Astrocyte of the hippocampus (primary cell): Measurements from ENCODE around the gene PATE4.
"Not testable (repeated sequence)": the region's sequence is repeated elsewhere in the genome, so short reads cannot be mapped to it uniquely, and the experiment has no call there.

Source experiments
- DNase-seq: peaks from one replicate; pipeline ENCODE4 v3.0.0; 2011; ENCODE audit warnings: low read depth, low spot score

Gene PATE4, protein sequence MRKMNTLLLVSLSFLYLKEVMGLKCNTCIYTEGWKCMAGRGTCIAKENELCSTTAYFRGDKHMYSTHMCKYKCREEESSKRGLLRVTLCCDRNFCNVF

DNA sequence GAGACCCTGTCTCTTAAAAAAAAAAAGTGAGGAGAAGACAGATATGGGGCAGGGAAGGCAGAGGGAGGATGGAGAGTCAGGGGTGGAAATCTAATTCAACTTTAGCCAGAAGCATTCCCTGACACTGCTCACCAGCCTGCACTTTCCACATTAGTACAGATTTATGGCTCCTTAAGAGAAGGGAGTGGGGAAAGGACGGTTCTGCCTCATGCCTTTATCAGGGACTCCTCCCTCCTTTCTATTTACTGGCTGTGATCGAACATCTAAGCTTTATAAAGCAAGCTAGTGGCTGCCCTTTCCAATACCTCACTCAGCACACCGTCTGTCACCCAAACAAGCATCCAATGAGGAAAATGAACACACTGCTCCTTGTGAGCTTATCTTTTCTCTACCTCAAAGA is at the start of gene PATE4:
PATE4 (plus strand) TSS at position 301 of the 400 bp plus-strand sequence; CDS start at position 345, 44 bp downstream.
- no peak for DNase-seq

DNA sequence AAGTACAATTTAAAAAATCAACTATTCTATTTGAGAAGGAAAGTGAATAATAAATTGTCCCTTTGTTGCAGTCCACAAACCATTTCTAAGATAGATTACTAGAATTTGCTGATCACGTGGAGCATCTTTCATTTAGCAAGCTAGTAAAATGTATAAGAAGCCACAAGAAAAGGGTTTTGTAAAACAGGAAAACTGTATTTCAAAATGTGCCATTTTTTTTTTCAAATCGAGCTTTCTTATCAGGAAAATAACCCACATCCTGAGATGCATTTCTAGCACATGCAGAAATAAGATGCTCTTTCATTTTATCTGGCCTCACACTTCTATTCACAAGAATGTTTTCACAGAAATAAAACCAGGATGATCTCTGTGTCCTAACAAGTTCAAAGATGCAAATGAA is 48.4 kb upstream of the PATE4 start:
- DNase-seq: no peak

GRCh38 chr11:125787827-125788226 is 45.3 kb upstream of the PATE4 start, which contains the start of gene PATE3:
Gene PATE3 (plus strand): TSS chr11:125788127. CDS start chr11:125788152, 25 bp downstream.
- no peak for DNase-seq

DNA sequence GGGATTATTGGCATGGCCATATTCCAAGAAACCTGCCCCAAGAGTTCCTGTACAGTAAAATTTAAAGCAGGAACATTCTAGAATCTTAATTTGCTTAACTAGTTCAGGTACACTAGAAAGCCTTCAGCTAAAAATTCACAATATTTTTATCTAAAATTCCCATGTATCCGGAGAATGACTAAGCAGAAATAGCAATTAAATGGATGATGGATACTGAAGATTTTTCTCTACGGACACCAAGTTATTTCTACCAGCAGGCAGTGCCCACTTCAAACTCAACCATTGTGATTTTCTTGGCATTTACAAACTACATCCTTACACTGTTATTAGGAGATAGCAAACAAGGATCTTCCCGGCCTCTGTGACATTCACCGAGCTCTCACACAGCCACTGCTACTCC is 42.3 kb upstream of the PATE4 start:
- DNase-seq: no peak

GRCh38 chr11:125797641-125798040 is 35.5 kb upstream of the PATE4 start:
- no peak for DNase-seq

GRCh38 chr11:125799808-125800207 is 33.3 kb upstream of the PATE4 start:
- DNase-seq: no peak

GRCh38 chr11:125802387-125802786 is 30.7 kb upstream of the PATE4 start:
- DNase-seq: no peak

DNA sequence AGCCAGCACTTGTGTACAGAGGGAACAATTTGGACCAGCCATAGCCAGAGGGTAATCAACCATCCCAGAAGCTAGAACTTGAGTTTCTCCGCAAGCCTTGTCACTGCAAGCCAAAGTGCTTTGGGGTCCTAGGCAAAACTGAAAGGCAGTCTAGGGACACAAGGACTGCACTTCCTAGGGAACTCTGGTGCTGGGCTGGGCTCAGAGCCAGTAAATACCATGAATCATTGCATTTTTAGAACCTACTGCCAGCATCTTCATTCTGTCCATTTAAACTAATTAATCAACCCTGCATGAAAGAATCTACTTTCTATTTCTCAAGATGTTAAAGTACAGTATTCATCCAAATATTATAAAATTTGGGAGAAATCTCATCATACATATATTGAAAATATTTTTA is 25.2 kb upstream of the PATE4 start:
- DNase-seq: peak; percentile 46

- no peak for DNase-seq
Observed at GRCh38 chr11:125835748-125836147, 2.6 kb downstream of the PATE4 start.

GRCh38 chr11:125842321-125842948 is 9.3 kb downstream of the PATE4 start:
- DNase-seq: no peak

- DNase-seq: no peak
Observed at GRCh38 chr11:125846188-125846587, 13.1 kb downstream of the PATE4 start.

GRCh38 chr11:125857670-125858069 is 24.6 kb downstream of the PATE4 start:
- DNase-seq: not testable (repeated sequence)

- not testable (repeated sequence) for DNase-seq
Observed at GRCh38 chr11:125862786-125863185, 29.7 kb downstream of the PATE4 start.

DNA sequence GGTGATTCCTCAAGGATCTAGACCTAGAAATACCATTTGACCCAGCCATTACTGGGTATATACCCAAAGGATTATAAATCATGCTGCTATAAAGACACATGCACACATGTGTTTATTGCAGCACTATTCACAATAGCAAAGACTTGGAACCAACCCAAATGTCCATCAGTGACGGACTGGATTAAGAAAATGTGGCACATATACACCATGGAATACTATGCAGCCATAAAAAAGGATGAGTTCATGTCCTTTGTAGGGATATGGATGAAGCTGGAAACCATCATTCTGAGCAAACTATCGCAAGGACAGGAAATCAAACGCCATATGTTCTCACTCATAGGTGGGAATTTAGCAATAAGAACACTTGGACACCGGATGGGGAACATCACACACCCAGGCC is 32.2 kb downstream of the PATE4 start:
- not testable (repeated sequence) for DNase-seq

GRCh38 chr11:125869521-125869920 is 36.4 kb downstream of the PATE4 start:
- DNase-seq: peak; percentile 5

- peak; percentile 48 for DNase-seq
Observed at GRCh38 chr11:125871391-125872137, 38.4 kb downstream of the PATE4 start.

- DNase-seq: no peak
Observed at GRCh38 chr11:125872138-125872491, 39.0 kb downstream of the PATE4 start.

DNA sequence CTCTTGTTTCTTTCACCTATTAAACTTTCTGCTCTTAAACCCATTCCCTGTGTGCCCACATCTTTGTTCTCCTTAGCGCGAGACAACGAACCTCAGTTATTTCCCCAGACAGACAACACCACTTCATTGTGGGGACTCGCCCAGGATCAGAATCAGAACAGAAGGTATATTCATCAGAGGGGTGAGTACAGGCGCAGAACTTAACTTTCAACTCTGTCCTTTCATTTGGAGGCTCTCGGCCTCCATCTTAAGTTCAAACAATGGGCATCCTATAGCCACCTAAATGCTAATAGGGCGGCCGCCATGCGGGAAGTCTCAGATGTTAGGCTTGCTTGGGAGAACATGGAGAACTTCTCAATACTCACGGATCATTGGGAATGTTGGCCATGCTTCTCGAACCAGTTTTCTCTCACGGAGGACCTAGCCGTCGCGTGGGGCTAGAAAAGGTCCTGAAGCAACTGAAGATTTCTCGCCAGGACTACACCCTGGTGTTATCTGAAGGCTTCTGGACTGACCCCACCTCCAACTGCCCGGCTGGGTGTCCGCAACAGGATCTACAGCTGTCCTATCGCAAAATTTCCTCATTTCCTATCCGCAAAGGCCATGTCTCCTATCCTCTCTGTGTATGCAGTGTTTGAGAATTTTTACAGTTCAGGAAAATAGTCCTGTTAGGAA is 40.9 kb downstream of the PATE4 start:
- DNase-seq: no peak

DNA sequence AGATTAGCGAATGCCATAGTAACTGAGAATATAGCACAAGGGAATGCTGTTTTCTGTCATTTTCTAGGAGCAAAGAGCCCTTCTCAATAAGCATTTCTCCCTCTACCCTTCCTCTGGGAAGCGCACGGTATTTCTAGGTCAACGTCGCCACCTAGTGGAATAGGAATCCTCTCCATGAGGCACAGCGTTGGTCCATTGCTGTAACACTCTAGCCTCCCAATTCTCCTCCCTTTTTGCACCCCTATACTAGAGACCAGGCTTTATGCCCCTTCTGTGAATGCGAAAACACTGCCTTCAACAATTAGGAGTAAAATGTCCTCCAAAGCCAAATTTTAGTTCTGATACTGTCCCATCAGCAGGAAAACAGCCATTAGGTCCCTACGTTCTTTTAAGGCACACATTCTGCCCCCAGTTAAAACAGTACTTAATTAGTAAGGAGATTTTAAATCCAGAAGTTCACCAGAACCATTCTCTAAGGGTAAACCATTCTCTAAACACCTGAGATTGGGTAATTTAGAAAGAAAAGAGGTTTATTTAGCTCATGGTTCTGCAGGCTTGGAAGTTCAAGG is 41.5 kb downstream of the PATE4 start:
- peak; percentile 84 for DNase-seq

- DNase-seq: no peak
Observed at GRCh38 chr11:125881291-125881690, 48.2 kb downstream of the PATE4 start.

GRCh38 chr11:125883375-125883774 is 50.3 kb downstream of the PATE4 start:
- no peak for DNase-seq

GRCh38 chr11:125886997-125887372 is 53.9 kb downstream of the PATE4 start:
- peak; percentile 8 for DNase-seq
